ENCODE measurements around the gene LEP.
"Not testable (repeated sequence)": the region's sequence is repeated elsewhere in the genome, so short reads cannot be mapped to it uniquely, and the experiment has no call there.

The LEP gene

DNA sequence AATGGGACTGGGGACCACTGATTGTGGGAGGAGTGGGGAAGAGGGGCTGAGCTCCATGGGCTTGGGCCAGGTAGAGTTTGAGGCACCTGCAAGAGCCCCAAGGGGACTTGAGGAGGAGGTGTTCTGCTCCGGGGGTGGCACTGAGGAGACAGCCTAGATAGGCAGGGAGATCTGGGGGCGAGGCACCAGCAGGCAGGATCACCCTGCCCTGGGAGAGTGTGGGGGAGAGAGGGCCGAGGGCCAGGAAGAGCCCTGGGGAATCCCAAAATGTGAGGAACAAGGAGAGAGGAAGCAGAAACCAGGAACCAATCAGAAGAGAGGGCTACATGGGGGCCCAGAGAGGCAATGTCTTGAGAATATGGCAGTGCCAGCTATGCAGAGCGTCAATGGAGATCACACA lies 34.6 kb downstream of the LEP start:
- DNase-seq (ENCODE audit: low read depth), result no peak
- no peak overlapping the region for H3K4me3 ChIP-seq (ENCODE audit: control insufficient read depth, low read depth, low read length)
- TF ChIP-seq, protein P1, sequence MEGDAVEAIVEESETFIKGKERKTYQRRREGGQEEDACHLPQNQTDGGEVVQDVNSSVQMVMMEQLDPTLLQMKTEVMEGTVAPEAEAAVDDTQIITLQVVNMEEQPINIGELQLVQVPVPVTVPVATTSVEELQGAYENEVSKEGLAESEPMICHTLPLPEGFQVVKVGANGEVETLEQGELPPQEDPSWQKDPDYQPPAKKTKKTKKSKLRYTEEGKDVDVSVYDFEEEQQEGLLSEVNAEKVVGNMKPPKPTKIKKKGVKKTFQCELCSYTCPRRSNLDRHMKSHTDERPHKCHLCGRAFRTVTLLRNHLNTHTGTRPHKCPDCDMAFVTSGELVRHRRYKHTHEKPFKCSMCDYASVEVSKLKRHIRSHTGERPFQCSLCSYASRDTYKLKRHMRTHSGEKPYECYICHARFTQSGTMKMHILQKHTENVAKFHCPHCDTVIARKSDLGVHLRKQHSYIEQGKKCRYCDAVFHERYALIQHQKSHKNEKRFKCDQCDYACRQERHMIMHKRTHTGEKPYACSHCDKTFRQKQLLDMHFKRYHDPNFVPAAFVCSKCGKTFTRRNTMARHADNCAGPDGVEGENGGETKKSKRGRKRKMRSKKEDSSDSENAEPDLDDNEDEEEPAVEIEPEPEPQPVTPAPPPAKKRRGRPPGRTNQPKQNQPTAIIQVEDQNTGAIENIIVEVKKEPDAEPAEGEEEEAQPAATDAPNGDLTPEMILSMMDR (conservative IDR thresholded peaks at IDR 0.05; ENCODE audit: control insufficient read depth, insufficient read depth, low read depth, low read length), result no peak

DNA sequence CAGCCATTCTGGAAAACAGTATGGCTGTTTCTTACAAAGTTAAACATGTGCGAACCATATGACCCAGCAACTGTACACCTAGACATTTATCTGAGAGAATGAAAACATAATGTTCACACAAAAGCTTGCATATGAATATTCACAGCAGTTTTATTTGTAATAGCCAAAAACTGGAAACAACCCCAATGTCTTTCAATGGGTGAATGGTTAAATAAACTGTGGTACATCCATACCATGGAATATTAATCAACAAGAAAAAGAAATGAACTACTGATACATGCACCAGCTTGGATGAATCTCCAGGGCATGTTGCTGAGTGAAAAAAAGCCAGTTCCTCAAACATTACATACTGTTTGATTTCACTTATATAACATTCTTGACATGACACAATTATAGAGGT lies 37.3 kb downstream of the LEP start:
- TF ChIP-seq, protein P1 (conservative IDR thresholded peaks at IDR 0.05; ENCODE audit: control insufficient read depth, insufficient read depth, low read depth, low read length), result no peak
- DNase-seq (ENCODE audit: low read depth), result no peak
- H3K4me3 ChIP-seq (ENCODE audit: control insufficient read depth, low read depth, low read length), result no peak overlapping the region

DNA sequence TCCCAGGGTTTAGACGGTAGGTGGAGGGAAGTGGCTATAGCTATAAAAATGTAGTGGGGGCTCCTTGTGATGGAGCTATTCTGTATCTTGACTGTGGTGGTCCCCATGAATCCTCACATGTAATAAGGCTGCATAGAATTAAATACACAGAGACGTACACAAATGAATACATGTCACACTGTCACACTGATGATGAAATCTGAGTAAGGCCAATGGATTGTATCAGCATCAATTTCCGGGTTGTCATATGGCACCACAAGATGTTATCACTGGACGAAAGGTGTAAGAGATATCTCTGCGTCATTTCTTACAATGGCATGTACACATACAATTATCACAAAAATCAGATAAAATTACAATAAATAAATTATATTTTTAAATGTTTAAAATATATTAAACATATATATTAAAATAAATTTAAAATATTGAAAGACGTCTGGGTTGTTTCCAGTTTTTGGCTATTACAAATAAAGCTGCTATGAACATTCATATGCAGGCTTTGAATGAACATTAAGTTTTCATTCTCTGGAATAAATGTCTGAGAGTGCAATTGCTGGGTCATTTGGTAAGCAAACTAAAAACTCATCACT lies 38.1 kb downstream of the LEP start:
- TF ChIP-seq, protein P1 (conservative IDR thresholded peaks at IDR 0.05; ENCODE audit: control insufficient read depth, insufficient read depth, low read depth, low read length), result no peak
- no peak overlapping the region for H3K4me3 ChIP-seq (ENCODE audit: control insufficient read depth, low read depth, low read length)

DNA sequence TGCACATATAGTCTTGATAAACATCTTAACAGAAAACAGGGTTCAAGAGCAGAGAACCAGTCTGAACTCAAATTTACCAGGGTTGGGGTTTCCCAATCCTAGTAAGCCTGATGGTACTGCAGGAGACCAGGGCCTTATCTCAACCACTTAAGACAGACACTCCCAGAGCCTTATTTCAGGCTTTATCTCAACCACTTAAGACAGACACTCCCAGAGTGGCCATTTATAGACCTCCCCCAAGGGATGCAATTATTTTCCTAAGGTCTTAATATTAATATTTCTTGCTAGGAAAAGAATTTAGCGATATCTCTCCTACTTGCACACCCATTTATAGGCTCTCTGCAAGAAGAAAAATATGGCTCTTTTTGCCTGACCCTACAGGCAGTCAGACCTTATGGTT lies 39.4 kb downstream of the LEP start:
- not testable (repeated sequence) for DNase-seq (ENCODE audit: low read depth); H3K4me3 ChIP-seq (ENCODE audit: control insufficient read depth, low read depth, low read length)

More for the DNA sequence above, 38.1 kb downstream of the LEP start:
- no peak for DNase-seq (ENCODE audit: low read depth)

DNA sequence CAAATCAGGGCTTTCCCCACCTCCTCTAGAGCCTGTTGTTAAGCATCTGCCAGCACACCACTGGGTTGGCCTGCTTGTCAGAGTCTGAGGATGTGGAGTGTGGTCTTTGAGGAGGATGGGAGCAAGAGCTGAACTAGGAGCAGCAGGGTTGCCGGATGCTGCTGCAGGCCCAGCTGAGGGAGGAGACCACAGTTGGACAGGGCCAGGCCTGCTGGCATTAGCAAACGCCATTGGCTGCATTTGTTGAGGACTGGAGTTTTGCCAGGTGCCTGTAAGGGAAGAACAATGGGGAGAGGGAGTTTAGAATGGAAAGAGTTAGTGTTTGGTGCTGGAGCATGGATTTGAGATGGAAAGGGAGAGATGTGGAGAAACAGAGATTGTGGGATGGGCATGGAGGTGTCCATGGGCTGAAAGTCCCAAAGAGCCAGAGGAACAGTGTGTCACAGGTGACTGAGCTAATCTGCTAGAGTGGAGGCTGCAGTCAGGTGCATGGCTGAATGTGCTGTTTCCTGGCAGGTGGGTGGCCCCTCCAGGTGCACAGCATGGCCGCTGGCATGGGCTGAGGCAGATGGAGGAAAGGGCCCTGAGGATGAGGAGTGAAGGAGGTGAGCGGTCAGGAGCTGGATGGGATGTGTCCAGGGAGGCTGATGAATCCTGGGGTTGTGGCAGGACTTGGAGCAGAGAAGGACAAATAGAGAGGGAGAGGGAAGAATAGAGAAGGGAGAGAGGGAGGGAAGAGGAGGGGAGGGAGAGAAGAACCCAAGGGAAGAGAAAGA lies 40.7 kb downstream of the LEP start:
- H3K4me3 ChIP-seq (ENCODE audit: control insufficient read depth, low read depth, low read length), result no peak overlapping the region
- DNase-seq (ENCODE audit: low read depth), result no peak
- TF ChIP-seq, protein P1 (conservative IDR thresholded peaks at IDR 0.05; ENCODE audit: control insufficient read depth, insufficient read depth, low read depth, low read length), result no peak

DNA sequence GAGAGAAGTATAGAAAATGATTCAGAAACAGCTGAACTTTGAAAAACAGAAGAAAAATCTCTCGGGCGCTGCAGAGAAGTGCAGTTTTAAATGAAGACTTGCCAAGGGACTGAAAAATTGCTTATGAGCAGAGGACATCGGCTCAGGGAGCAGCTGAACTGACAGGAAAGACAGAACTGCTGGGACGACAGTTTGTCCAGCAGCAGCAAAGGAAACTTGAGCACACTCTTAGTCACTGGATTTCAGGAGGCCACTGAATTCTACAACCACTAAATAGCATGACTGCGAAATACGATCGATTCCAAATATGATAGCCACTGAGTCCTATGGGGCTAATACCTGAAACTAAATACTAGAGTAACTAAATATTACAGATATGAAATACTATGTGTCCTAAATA lies 43.0 kb downstream of the LEP start:
- no peak for DNase-seq (ENCODE audit: low read depth)
- H3K4me3 ChIP-seq (ENCODE audit: control insufficient read depth, low read depth, low read length), result no peak overlapping the region
- TF ChIP-seq, protein P1 (conservative IDR thresholded peaks at IDR 0.05; ENCODE audit: control insufficient read depth, insufficient read depth, low read depth, low read length), result no peak

DNA sequence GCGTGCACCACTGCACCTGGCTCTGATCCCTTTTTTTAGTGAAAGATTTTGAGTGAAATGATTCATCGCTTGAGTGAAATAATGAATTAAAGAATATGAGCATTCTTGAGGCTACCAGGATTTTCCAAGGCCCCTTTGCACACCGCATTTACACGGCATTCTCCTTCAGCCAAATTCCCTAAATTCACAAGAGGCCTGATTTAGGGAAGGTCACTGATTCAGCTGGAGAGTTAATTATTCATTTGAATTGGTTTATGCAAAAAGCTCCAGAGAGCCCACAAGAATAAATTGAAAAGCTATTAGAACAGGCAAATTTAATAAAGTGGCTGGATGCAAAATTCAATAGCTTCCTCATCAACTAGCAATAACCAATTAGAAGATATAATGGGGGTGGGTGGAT lies 46.5 kb downstream of the LEP start:
- TF ChIP-seq, protein P1 (conservative IDR thresholded peaks at IDR 0.05; ENCODE audit: control insufficient read depth, insufficient read depth, low read depth, low read length), result no peak
- no peak overlapping the region for H3K4me3 ChIP-seq (ENCODE audit: control insufficient read depth, low read depth, low read length)
- DNase-seq (ENCODE audit: low read depth), result no peak

DNA sequence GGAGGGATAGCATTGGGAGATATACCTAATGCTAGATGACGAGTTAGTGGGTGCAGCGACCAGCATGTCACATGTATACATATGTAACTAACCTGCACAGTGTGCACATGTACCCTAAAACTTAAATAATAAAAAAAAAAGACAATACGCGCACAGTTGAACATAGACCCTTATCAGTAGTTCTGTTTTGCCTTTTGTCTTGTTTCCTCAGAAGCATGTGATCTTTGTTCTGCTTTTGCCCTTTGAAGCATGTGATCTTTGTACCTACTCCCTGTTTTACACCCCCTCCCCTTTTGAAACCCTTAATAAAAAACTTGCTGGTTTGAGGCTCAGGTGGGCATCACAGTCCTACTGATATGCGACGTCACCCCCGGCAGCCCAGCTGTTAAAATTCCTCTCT lies 56.9 kb downstream of the LEP start:
- DNase-seq (ENCODE audit: low read depth); H3K4me3 ChIP-seq (ENCODE audit: control insufficient read depth, low read depth, low read length): not testable (repeated sequence)
